HCT116 (cell line): ENCODE data around the gene ZNF239.

Experiments
- CTCF ChIP-seq, 3 experiments: fragments of 200-600 bp in 1 of 3; sonication (generic) in 1 of 3; IDR thresholded peaks in 2 of 3; conservative IDR thresholded peaks in 1 of 3; 2 replicates each; pipeline ENCODE4 v1.5.1; 2012 to 2017; ENCODE audit warnings: low read depth in 2 of 3, low read length in 2 of 3, antibody characterized with exemption in 1 of 3, borderline replicate concordance in 1 of 3, control low read depth in 1 of 3, mild to moderate bottlenecking in 1 of 3, mixed read lengths in 1 of 3, mixed run types in 1 of 3, moderate library complexity in 1 of 3; ENCODE audit not compliant: insufficient read depth in 1 of 3
- EZH2 ChIP-seq: fragments of 200-600 bp; sonication (generic); IDR thresholded peaks from 2 replicates; pipeline ENCODE4 v1.6.1; 2017; ENCODE audit warnings: antibody characterized with exemption, mixed run types
- POLR2A ChIP-seq: IDR thresholded peaks from 2 replicates; pipeline ENCODE4 v1.7.0; 2011; ENCODE audit warnings: borderline replicate concordance; ENCODE audit not compliant: insufficient read depth, insufficient read length; ENCODE audit errors: extremely low read depth
- POLR2AphosphoS5 ChIP-seq: IDR thresholded peaks from 2 replicates; pipeline ENCODE4 v1.6.1; 2011; ENCODE audit warnings: mild to moderate bottlenecking, low read depth, low read length, moderate library complexity
- RAD21 ChIP-seq: IDR thresholded peaks from 2 replicates; pipeline ENCODE4 v1.6.1; 2012; ENCODE audit warnings: low read depth, mild to moderate bottlenecking
- YY1 ChIP-seq: IDR thresholded peaks from 2 replicates; pipeline ENCODE4 v1.6.1; 2011; ENCODE audit warnings: low read length, low read depth, moderate library complexity, mild to moderate bottlenecking; ENCODE audit not compliant: insufficient replicate concordance; ENCODE audit errors: extremely low read depth
- ZNF274 ChIP-seq: fragments of 200-500 bp; sonication (Bioruptor generic); IDR thresholded peaks from 2 replicates; pipeline ENCODE4 v1.6.1; 2014; ENCODE audit warnings: mild to moderate bottlenecking, low read depth, low read length, inconsistent platforms
- TF ChIP-seq, protein P1 (sequence below): IDR thresholded peaks from 2 replicates; pipeline ENCODE4 v1.6.1; 2012
- TF ChIP-seq, protein P2 (sequence below): IDR thresholded peaks from 2 replicates; pipeline ENCODE4 v1.6.1; 2012; ENCODE audit warnings: low read depth

- no peak for TF ChIP-seq CTCF (IDR thresholded peaks at IDR 0.05 in 2 of 3, conservative IDR thresholded peaks at IDR 0.05 in 1 of 3; ENCODE audit: borderline replicate concordance in 1 of 3, insufficient read depth in 1 of 3, low read depth in 2 of 3, low read length in 2 of 3)
- TF ChIP-seq RAD21, result no peak
- TF ChIP-seq POLR2AphosphoS5, result no peak
- TF ChIP-seq ZNF274, result no peak
- TF ChIP-seq, protein P1, sequence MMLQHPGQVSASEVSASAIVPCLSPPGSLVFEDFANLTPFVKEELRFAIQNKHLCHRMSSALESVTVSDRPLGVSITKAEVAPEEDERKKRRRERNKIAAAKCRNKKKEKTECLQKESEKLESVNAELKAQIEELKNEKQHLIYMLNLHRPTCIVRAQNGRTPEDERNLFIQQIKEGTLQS, result no peak
- no peak for TF ChIP-seq POLR2A
- TF ChIP-seq YY1, result no peak
- TF ChIP-seq, protein P2, sequence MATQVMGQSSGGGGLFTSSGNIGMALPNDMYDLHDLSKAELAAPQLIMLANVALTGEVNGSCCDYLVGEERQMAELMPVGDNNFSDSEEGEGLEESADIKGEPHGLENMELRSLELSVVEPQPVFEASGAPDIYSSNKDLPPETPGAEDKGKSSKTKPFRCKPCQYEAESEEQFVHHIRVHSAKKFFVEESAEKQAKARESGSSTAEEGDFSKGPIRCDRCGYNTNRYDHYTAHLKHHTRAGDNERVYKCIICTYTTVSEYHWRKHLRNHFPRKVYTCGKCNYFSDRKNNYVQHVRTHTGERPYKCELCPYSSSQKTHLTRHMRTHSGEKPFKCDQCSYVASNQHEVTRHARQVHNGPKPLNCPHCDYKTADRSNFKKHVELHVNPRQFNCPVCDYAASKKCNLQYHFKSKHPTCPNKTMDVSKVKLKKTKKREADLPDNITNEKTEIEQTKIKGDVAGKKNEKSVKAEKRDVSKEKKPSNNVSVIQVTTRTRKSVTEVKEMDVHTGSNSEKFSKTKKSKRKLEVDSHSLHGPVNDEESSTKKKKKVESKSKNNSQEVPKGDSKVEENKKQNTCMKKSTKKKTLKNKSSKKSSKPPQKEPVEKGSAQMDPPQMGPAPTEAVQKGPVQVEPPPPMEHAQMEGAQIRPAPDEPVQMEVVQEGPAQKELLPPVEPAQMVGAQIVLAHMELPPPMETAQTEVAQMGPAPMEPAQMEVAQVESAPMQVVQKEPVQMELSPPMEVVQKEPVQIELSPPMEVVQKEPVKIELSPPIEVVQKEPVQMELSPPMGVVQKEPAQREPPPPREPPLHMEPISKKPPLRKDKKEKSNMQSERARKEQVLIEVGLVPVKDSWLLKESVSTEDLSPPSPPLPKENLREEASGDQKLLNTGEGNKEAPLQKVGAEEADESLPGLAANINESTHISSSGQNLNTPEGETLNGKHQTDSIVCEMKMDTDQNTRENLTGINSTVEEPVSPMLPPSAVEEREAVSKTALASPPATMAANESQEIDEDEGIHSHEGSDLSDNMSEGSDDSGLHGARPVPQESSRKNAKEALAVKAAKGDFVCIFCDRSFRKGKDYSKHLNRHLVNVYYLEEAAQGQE, result no peak
- TF ChIP-seq EZH2, result no peak
These were observed 36.2 kb upstream of the ZNF239 start for GRCh38 chr10:43610636-43611035.
